SIG-M5 (cell line): ENCODE data around the gene SLC6A3.

Experiments used
- DNase-seq: peaks from one replicate; lab custom pipeline; 2025; lab: John Stamatoyannopoulos, UW

Gene SLC6A3

DNA sequence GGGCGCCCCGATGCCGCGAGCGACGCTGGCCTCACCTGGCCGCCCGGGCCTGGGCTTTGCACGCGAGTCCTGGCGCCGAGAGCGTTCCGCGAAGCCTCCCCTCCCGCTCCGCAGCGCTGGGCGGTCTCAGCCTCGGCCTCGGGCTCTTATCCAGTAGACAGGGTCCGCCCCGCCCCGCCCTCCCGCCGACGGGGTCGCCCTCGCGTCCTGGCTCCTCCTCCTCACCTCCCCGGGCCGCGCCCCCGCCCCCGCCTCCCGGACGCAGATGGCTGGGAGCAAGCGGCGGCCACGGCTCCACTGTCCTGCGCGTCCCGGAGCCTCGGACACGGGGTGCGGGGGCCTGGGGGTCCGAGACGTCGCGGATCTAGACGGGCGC, at the start of gene SLC6A3:
TSS of gene SLC6A3 (minus strand) at position 128 of the 376 bp plus-strand sequence. CDS start 2,243 bp downstream, outside the sequence.
- no peak for DNase-seq

DNA sequence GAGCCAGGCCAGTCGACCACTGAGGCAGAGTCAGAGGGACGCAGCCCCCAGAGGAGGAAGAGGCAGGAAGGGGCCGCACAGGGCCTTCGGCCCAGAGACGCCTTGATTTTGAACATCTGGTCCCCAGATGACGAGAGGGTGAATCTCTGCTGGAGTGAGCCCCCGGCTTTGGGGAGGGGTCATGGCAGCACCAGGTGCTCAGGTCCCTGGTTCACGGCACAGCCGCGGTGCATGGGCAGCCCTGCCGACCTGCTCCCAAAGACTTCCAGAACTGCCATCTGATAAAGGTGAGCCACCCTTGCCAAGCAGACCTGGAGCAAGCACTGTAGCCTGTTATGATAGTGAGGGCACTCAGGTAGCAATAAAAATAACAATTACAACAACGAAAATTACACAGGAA, 48.7 kb upstream of the SLC6A3 start:
- no peak for DNase-seq

DNA sequence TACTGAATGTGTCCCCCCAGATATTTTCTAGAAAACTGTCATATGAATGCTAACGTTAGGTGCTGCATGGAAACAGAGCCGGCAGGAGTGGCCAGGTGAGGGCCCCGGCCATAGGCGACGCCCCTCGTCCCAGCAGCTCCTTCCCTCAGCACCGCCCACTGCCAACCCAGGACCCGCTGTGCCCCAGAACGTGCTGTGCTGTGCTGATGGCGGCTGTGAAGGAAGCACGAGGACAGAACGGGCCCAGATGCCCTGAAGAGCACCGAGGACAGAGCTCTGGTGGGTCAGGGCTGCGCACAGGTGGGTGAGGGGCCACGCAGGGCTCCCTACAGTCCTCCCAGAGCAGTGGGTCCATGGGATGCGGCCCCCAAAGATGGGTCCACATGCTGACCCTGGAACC, 48.2 kb upstream of the SLC6A3 start:
- no peak for DNase-seq

DNA sequence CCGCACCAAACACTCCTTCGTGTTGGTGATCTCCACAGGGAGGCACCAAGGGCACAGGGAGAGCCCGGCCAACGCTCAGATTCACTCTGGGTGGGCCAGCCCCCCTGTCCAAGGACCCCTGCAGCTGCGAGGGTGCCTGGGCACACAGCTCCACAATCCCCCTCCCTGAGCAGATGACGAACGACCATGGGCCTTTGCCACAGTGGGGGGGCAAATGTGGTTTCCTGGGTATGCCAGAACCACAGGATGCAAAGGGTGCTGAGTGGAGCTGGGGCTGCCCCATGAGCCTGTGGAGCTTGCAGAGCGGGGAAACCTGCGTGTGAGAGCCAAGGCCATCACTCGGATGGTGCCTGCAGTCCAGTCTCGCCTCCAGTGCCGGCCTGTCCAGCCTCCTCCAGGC, 47.5 kb upstream of the SLC6A3 start:
- DNase-seq, result no peak

DNA sequence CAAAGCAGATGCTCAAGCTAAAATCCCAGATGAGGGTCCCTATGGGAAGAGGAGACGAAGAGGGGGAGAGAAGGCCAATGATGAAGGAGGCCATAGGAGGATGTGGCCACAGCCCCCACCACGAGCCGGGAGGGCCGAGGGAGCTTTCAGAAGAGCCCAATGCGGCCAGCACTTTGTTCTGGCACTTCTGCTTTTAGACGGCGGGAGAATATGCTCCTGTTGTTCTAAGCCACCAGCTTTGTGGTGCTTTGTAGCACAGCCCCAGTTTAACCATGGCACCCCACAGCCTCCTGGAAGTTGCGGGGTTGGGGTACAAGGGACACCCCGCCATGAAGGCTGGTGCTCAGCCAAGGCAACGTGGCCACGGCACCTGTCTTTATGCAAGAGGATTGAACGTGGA, 45.1 kb upstream of the SLC6A3 start:
- DNase-seq, result peak; percentile 7

DNA sequence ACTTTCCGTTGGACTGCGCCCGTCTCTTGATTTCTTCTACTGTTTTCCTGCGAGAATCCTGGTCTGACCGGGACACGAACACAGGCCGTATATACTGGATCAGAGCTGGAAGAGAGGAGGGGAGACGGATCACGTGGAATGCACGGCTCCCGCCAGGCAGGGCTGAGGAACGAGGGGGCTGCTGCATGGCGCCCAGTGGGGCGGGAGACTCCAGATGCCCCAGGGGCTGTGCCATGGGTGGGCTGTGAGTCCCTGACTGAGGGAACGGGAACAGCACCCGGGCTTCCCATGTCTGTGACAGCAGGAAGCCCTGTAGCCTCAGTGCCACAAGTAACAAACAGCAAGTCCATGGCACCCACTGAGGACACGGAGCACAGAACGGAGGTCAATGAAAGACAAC, 44.5 kb upstream of the SLC6A3 start:
- DNase-seq, result no peak

DNA sequence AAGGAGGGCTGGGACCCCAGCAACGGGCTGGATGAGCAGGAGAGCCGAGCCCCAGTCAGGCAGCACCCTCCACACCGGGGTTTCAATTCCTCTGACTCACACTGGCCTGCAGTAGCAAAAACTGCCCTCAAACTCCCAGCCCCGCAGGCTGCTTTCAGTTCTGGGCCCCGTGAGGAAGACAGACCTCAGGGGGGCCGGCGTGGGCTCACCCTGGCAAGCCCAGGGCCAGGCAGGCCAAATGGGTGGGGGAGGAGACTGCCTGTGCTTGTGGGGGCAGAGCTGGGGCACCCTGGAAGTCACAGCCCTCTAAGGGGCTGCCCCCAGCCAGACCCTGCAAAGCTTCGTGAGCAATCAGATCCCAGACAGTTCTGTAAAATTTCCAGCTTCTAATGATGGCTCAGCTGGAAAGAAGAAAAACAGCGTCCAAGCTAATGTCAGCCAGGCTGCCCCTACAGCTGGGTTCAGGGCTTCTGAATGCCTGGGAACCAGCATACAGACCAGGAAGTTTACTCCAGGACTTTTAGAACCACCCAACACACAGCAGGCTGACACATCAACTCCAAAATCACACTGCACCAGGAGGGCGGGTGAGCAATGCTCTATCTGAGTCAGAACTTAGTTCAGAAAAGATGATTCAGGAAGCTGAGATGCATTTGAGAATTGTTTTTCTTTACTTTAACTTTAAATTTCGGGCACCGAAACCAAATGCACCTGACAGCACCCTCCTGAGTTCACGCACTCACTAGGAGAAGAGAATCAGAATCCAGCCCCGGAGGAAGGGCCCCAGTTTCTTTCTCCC, 43.8 kb upstream of the SLC6A3 start:
- no peak for DNase-seq

DNA sequence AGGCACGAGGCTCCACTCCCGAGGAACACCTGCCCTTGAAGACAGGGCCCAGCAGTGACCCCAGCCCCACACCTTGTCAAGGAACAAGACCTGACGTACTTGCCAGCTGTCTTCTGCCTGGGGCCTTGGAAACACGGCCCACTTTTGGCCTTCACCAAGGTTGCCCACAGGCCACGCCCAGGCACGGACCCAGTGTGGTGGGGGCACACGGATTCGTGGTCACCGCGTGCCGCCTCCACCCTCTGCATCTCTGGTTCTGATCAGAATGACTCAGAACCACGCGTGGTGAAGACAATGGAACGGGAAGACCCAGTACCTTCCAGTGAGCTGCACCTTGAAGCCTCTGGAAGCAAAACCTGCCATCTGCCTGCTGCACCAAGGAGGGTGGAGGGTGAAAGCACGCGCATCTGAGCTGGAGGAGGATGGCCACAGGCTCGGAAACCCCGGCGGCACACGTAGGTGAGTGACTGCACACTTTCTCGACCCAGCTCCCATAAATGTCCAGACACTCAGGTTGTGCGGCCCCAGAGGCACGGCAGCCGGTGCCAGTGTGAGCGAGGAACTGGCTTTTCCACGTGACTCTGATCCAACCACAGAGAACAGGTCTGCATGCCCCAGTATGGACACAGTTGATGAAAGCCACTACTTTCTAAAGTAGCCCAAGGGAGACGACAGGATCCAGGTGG, 42.0 kb upstream of the SLC6A3 start:
- no peak for DNase-seq

DNA sequence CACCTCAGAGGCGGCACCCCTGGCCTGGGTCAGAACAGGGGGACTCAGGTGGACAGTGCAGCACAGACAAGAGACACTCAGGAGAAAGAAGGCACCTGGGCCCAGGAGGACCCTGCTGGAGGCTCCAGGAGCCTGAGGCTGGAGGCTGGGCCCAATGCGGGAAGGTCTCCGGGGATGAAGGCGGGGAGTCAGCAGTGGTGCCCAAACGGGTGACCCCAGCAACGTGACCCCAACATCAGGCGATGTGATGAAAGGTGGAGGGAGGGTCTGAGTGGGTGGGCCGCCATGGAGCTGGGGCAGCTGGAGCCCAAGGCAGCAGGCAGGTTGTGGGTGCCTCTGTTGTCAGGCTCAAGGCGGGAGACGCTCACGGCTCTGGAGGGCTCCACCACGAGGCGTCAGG, 41.0 kb upstream of the SLC6A3 start:
- no peak for DNase-seq

DNA sequence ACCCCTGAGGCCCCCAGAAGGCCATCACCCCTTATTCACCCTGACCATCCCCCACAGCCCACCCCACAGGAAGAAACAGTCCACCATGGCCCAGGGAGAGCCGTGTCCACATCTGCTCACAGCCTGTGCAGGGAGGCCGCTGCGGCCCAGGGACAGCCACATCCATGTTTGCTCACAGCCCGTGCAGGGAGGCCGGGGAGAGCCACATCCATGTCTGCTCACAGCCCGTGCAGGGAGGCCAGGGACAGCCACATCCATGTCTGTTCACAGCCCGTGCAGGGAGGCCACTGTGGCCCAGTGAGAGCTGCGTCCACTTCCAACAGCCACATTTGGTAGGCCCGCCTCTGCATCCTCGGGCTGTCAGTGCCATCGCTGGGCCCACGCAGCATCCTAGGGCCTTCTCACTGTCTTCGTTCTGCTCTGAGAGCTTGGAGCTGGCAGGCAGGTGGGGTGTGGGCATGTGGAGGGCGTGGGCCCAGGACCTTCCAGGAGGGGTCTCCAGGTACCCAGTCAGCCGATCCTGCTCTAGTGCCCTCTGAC, 40.4 kb upstream of the SLC6A3 start:
- no peak for DNase-seq

DNA sequence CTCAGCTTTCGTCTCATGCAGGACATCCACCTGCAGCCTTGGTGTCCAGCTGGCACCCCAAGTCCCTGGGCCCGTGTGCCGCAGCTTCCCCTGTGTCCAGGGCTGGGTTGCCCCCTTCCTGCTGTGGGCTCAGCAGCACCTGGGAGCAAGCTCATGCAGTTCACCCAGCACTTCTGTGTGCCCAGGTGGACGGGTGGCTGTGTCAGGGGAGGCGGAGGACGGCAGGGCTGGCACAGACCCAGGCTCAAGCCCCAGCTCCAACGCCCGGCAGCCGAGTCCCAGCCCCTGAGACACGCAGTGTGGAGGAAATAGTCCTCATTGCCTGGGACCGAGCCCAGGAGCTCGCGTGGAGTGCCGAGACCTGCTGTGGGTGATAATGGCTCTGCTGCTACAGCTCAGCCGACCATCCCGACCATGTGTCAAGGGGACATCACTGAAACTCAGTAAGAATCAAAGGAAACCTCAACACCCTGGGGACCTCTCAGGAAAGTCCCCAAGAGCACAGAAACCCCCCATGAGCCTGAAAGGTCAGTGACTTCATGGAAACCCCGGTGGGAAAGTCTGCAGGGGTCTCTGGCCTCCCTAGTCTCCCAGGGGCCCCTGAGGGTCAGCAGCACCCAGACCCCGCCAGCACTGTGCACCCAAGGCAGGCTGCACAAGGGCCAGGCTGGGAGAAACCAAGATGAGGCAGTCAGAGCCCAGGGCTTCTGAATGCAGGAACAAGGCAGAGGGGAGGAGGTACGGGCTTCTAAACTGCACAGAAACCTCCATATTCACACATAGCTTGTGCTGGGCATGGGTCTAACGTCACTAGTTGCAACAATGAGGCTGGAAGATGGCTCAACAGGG, 39.7 kb upstream of the SLC6A3 start:
- no peak for DNase-seq

DNA sequence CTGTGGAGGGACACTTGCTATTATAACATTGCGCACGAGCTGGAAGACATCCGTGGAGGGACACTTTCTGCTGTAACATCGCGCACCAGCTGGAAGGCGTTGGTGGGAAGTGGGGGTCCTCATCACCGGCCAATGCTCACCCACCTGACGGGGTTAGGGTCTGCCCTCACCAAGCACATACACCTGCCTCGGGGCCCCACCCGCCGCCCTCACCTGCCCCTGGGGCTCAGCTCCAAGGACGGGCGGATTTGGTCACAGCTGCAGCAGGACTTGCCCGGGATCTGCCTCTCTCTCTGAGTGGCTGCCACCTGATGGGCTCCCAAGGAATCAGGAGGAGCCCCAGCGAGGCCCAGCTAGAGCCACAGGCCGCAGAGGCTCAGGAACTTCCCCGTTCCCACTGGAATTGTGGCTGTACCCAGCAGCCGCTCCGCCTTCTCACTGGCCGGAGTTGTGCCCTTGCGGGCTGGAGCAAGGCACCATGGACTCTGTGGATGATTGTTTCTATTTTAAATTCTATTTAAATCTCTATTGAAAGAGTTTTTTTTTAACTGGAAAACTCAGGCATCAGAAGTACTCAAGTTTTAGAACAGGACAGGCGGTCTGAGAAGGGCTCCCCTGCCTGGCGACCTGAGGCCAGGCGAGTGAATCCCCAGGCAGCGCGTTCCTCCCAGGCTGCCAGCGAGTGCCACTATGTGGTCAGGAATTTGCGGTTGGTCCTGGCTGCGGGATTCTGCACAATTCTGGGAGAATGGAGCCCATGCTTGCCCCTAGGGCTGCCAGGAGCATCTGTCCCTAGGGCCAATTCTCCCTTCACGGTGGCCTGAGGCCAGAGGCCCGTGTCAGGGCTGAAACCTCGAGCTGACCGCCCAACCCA, 38.9 kb upstream of the SLC6A3 start:
- DNase-seq, result no peak

DNA sequence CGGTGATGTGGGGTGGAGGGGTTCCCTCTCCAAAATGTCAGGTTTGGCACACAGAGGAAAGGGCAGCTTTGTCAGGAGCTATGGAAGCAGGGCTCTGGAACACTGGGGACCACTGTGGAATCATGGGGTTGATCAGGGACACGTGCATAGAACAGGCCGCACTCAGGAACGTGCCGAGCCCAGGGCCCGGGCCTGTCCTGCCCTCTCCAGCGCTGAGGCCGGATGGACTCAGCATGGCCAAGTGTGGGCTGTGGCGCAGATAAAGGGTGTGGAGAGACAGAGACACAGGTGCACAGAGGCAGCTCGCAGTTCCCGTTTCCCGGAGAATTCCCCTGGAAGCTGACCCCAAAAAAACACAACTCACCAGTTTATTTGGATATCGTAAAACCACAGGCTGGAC, 37.8 kb upstream of the SLC6A3 start:
- DNase-seq, result no peak

DNA sequence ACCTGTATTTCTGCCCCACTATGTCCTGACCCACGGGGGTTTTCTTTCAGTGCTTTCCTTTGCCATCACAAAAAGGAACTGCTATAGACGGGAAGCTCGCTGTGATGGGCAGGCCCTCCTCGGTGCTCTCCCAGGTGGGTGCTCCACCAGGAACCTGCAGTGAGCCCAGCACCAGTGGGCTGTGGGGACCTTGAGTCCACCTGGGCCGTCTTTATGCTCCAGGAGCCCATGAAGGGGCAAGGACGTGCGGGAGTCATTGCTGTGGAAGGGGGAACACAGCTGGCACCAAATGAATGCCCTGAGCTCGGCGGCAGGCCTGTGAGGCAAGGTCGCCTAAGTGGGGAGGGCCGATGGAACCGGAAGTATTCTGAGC, 36.7 kb upstream of the SLC6A3 start:
- no peak for DNase-seq

DNA sequence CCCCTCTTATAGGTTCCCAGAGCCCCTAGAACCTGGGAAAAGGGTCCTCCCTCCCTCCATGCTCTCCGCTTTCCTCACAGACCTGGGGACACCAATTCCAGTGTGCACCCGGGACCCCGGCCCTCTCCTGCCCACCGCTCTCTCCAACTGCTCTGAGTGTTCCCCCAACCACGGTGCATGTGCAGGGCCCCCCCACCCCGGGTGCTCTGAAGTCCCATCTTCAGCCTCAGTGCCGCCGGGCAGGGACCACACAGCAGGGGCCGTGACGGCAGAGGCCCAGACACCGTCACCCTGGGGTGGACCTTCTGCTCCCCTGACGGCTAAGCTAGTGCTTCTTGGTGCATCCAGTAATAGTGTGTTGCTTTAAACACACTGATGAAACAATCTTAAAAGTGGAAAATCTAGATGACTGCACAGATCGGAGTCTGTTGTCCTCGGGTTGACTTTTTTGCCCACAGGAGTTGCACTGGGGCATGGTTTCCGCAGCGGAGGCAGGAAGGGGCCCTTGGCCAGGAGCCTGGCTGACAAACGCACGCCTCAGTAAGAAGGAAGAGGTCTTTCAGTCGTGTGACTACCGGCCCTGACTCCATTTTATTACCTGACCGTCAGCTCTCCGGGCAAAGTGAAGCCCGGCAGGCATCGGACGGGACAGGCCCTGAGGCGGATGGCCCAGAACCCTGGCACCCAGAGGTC, 36.2 kb upstream of the SLC6A3 start:
- no peak for DNase-seq

DNA sequence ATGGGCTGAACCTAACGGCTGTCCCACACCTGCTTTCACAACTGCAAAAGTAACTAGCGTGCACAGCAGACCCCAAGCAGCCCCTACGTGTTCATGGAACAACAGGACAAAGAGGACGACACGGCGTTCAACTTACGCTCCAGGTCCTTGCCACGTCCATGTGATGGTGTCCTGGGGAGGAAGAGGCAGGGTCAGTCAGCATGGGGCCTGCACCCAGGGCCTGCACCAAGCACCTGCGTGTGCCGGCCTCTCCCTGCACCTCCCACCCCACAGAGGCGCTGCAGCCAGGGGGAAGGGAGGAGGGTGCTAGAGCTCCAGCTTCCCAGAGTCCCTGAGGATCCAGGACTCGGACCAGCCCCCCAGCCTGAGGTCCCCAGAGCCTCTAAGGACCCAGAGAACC, 35.6 kb upstream of the SLC6A3 start:
- DNase-seq, result no peak

DNA sequence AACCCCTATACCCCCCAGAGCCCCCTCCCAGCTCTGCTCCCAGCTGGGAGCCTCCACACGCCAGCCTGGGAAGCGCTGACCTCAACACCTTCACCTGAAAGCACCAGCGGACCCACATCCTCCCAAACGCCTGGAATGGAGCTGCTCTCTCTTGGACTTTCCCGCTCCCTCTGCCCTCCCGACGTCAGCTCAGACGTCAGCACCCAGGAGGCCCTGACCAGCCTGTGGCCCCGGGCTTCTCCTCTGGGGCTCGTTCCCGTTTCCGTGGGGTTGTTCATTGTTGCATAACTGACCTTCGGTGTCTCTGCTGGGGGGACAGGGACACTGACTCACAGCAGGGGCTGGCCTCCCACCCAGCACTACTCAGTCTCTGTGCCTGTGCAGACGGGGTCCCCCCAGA, 35.0 kb upstream of the SLC6A3 start:
- no peak for DNase-seq

DNA sequence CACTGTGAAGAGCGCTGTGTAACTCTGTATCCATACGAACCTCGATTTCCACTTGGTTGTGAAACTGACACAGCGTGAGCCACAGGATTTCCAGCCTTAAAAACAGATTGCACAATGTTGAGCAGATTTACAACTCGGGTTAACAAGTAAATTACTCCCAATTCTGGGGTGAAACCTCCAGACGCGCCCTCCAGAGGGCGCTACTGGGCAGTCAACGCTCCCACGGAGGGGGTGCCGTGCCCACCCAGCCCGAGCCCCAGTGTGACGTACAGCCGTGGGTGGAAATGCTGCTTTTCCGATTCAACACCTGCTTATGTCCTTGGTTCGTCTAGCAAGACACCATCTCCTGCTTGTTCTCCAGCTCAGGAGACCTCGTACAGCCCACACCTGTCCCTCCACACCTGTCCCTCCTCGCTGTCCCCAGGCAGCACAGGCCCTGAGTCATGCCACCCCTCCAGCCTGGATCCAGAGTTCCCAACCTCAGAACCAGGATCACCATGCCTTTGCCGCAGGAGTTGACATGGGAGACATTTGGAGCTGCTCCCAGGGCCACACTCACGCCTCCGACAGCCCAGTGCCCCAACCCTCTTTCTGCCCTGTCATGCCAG, 34.4 kb upstream of the SLC6A3 start:
- peak; percentile 61 for DNase-seq

DNA sequence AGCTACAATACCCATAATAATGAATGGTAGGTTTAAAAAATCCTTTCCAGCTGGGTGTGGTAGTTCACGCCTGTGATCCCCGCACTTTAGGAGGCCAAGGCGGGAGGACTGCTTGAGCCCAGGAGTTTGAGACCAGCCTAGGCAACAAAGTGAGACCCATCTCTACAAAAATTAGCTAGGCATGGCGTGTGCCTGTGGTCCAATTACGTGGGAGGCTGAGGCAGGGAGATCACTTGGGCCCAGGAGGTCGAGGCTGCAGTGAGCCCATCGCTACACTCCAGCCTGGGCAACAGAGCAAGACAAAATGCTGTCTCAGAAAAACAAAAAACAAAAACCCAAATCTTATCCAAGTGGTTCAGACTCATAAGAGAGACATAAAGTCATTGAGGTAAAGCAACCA, 33.8 kb upstream of the SLC6A3 start:
- DNase-seq, result no peak

DNA sequence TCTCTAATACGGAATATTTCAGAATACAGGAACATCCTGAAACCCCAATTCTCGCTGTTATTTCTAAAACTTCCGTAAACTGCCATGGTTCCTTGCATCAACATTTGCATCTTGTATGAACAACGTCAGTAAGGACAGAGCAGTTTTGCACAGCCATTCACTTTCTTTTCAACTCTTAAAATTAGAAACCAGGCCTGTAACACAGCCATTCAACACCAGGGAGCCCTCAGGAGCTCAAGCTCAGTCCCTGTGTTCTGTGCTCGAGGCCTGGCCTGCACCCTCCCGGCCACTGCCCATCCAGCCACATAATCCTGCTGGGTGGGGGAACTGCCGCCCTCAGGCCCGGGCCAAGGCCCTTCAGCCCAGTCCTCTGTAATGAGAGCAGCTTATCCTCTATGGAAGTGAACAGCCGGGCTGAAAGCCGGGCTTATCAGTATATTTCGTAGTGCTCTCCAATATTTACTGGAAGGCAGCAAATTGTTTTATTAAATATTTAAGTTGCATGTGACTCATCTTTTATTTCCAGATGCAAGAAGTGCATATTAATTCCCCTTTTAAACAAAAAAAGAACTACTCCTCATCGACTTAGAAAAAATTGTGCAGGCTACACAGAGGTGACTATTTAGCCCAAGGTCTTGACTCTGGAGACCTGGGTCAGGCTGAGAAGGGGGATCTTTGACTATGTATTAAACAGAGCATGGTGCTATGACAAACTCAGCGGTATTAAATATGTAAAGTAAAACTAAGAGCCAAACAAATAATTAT, 33.2 kb upstream of the SLC6A3 start:
- DNase-seq, result no peak
